ENCODE data around the gene CARD11. TPM values are rescaled to one million over a fixed set of nuclear protein-coding genes. Genes with fewer than 3 reads are reported as not detected.

The CARD11 gene
- polyA plus RNA-seq, 1 of the 3 experiments (the other 2 are of a cell fraction): not detected

DNA sequence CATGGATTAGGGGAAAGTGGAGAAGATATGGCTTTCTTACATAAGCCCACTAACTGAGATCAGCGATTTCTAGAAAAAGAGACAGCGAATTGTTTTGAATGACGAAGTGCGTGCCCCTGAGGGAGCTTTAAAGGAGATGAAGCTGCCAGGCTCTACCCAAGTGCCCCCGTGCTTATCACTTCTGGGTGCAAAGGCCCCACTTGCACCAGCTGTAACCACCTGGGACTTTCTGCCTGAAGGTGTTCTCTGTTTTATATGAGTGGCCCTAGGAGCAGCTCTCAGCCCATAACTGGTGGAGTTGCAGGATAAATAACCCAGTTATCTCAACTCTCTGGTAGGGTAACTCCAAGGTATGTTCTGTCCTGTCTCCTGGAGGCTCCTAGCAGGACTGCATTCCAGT is 20.4 kb upstream of the CARD11 start (continued):
- TF ChIP-seq REST (IDR thresholded peaks at IDR 0.05; ENCODE audit: low read depth, low read length) (no peak), RXRA (IDR thresholded peaks at IDR 0.05; ENCODE audit: borderline replicate concordance, low read depth) (no peak), RFX5 (IDR thresholded peaks at IDR 0.05; ENCODE audit: low read length) (no peak), CHD2 (IDR thresholded peaks at IDR 0.05; ENCODE audit: low read length, partially characterized antibody) (no peak)
- TF ChIP-seq, protein P1, sequence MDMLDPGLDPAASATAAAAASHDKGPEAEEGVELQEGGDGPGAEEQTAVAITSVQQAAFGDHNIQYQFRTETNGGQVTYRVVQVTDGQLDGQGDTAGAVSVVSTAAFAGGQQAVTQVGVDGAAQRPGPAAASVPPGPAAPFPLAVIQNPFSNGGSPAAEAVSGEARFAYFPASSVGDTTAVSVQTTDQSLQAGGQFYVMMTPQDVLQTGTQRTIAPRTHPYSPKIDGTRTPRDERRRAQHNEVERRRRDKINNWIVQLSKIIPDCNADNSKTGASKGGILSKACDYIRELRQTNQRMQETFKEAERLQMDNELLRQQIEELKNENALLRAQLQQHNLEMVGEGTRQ (IDR thresholded peaks at IDR 0.05; ENCODE audit: borderline replicate concordance, low read depth, low read length): no peak

DNA sequence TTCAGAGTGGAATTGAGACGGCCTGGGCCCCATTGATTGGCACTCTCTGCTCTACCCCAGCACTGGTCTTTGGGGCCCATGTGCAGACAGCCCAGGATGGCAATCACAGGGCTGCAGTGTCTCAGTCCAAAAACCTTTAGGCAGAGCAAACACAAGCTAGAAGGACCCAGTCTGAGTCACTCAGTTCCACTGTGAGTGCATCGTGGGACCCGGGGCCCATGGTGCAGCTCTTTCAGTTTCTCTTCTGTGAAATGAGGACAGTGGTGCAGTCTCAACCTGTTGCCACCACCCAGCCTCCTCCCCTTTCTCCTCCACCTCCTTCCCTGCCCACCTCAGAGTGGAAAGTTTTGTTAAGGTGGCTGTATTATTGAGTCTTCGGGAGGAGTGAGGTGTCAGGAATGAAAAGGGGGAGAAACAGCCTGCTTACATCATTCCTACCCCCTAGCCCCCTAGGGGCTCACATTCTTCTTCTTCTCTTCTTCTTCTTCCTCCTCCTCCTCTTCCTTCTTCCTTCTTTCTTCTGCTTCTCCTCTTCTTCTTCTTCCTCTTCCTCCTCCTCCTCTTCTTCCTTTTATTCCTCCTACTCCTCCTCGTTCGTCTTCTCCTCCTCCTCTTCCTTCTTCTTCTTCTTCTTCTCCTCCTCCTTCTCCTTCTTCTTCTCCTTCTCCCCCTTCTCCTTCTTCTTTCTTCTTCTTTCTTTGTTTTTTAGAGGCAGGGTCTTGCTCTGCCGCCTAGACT is 19.5 kb upstream of the CARD11 start:
- Histone ChIP-seq H3K36me3 (replicated peaks in 1 of 2; ENCODE audit: control insufficient read depth in 1 of 2, insufficient read depth in 2 of 2, low read length in 1 of 2) (no peaks in the 10 kb centered on the region), H3K79me2 (ENCODE audit: insufficient read depth) (no peaks in the 10 kb centered on the region), H3K4me3 (ENCODE audit: low read depth in 2 of 2, low read length in 1 of 2) (no peak overlapping the region), H3F3A (replicated peaks; ENCODE audit: insufficient read depth) (no peaks in the 10 kb centered on the region), H4K20me1 (ENCODE audit: insufficient read depth) (no peaks in the 10 kb centered on the region), H3K4me2 (no peak overlapping the region), H3K9me2 (0 out of 2 replicates have a peak, but pooled peaks cover 3% of the 10 kb centered on the region), H3K9ac (no peak overlapping the region), H3K9me3 (0 out of 2 replicates have a peak, but pooled peaks cover 7% of the 10 kb centered on the region), H2AFZ (ENCODE audit: low read depth) (no peak overlapping the region), H3K4me1 (ENCODE audit: control insufficient read depth in 1 of 2, insufficient read depth in 2 of 2, low read depth in 1 of 2, low read length in 1 of 2) (no peaks in the 10 kb centered on the region), H3K27me3 (ENCODE audit: insufficient read depth) (no peaks in the 10 kb centered on the region), H3K27ac (ENCODE audit: low read depth in 2 of 2, low read length in 1 of 2) (no peak overlapping the region)
- 46% methylated on average over 7 of the region's 7 CpGs for WGBS (ENCODE audit: low lambda C conversion rate)
- ChIA-PET CTCF (interaction anchor here (1.2 to 3.0 kb wide), 2 partner anchors 8 to 10 kb away, joined by 3 to 15 read pairs; no protein-coding TSS in a partner anchor), POLR2A (no interaction called here)
- no peak for TF ChIP-seq EZH2phosphoT487 (IDR thresholded peaks at IDR 0.05; ENCODE audit: borderline replicate concordance, low read depth)
- no peak for TF ChIP-seq MEF2A (IDR thresholded peaks at IDR 0.05; ENCODE audit: borderline replicate concordance, low read depth)
- no peak for TF ChIP-seq POLR2AphosphoS5 (IDR thresholded peaks at IDR 0.05; ENCODE audit: low read depth, low read length)
- no peak for TF ChIP-seq NFIC (IDR thresholded peaks at IDR 0.05; ENCODE audit: borderline replicate concordance)
- no peak for TF ChIP-seq FOXJ3 (CRISPR knock-in tag; IDR thresholded peaks at IDR 0.05)
- TF ChIP-seq TEAD4 (IDR thresholded peaks at IDR 0.05; ENCODE audit: borderline replicate concordance, insufficient read depth): no peak
- TF ChIP-seq RXRA (IDR thresholded peaks at IDR 0.05; ENCODE audit: borderline replicate concordance, low read depth): no peak
- TF ChIP-seq PBX3 (IDR thresholded peaks at IDR 0.05): no peak
- no peak for TF ChIP-seq YY1 (IDR thresholded peaks at IDR 0.05; ENCODE audit: low read depth)
- no peak for TF ChIP-seq IRF3 (IDR thresholded peaks at IDR 0.05; ENCODE audit: low read depth, low read length)
- no peak for TF ChIP-seq CHD2 (IDR thresholded peaks at IDR 0.05; ENCODE audit: low read length, partially characterized antibody)
- TF ChIP-seq NRF1 (IDR thresholded peaks at IDR 0.05; ENCODE audit: low read depth, low read length): no peak
- TF ChIP-seq GATA2 (CRISPR knock-in tag; IDR thresholded peaks at IDR 0.05): no peak
- no peak for DNase-seq

Data from SK-N-SH (cell line).